ENCODE measurements around the gene PCTP.

DNA sequence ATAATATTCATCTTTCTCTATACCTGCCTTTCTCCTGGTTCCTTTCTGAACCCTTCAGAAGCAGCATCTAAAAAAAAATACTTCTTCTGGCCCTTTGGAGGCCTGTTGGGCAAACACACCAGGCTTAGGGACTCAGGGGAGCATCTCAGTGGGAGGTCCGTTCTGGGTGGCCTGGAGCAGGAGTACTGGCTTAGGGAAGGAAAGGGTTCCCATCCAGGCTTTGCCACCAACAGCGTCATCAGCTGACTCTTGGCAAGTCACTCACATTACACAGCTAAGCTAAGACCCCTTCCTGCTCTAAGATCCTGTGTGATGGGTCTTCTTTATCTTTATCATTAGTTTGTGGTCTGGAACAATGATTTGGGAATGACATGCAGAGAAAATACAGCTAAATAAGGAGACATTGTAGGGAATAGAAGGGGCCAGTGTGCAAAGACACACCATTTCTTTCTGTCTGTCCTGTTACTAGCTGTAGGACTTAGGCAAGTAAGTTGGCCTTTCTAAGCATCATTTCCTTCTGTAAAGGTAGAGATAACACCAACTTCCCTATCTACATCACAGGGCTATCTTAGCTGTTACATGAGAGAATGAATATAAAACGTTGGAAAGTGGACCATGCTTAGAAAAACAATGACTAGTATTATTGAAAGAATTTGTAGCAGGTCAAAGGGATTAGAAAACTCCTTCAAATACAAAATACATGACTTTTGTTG lies 9.9 kb downstream of the PCTP start:
- TF ChIP-seq, protein P1, sequence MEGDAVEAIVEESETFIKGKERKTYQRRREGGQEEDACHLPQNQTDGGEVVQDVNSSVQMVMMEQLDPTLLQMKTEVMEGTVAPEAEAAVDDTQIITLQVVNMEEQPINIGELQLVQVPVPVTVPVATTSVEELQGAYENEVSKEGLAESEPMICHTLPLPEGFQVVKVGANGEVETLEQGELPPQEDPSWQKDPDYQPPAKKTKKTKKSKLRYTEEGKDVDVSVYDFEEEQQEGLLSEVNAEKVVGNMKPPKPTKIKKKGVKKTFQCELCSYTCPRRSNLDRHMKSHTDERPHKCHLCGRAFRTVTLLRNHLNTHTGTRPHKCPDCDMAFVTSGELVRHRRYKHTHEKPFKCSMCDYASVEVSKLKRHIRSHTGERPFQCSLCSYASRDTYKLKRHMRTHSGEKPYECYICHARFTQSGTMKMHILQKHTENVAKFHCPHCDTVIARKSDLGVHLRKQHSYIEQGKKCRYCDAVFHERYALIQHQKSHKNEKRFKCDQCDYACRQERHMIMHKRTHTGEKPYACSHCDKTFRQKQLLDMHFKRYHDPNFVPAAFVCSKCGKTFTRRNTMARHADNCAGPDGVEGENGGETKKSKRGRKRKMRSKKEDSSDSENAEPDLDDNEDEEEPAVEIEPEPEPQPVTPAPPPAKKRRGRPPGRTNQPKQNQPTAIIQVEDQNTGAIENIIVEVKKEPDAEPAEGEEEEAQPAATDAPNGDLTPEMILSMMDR (IDR thresholded peaks at IDR 0.05): no peak
- no peak for TF ChIP-seq EP300 (IDR thresholded peaks at IDR 0.05; ENCODE audit: low read depth)

Data from transverse colon (tissue), 3 donors.